ENCODE results near the gene HDDC2.

GRCh38 chr6:125279961-125280360 lies 21.8 kb downstream of the HDDC2 start:
- no peak for TF ChIP-seq CTCF (conservative IDR thresholded peaks at IDR 0.05; ENCODE audit: low read depth in 2 of 2)
- no peak for TF ChIP-seq STAT1 (IDR thresholded peaks at IDR 0.05; ENCODE audit: unreplicated experiment)
- TF ChIP-seq ZNF331 (CRISPR knock-in tag; IDR thresholded peaks at IDR 0.05; ENCODE audit: low read depth): no peak
- TF ChIP-seq CREB1 (CRISPR knock-in tag; IDR thresholded peaks at IDR 0.05; ENCODE audit: low read depth): no peak
- no peak for TF ChIP-seq REST (IDR thresholded peaks at IDR 0.05; ENCODE audit: unreplicated experiment)
- no peak for TF ChIP-seq EZH2 (IDR thresholded peaks at IDR 0.05; ENCODE audit: low read depth, unreplicated experiment)
- no peak for TF ChIP-seq ZNF114 (CRISPR knock-in tag; IDR thresholded peaks at IDR 0.05)
- TF ChIP-seq EZH2phosphoT487 (IDR thresholded peaks at IDR 0.05; ENCODE audit: unreplicated experiment): no peak
- no peak for TF ChIP-seq POLR2AphosphoS5 (IDR thresholded peaks at IDR 0.05; ENCODE audit: low read depth)
- TF ChIP-seq JUNB (IDR thresholded peaks at IDR 0.05; ENCODE audit: unreplicated experiment): no peak
- TF ChIP-seq NANOG (IDR thresholded peaks at IDR 0.05; ENCODE audit: borderline replicate concordance): no peak
